Measurements from ENCODE around the gene RNU1-4.
"Not testable (repeated sequence)": the region's sequence is repeated elsewhere in the genome, so short reads cannot be mapped to it uniquely, and the experiment has no call there.

GRCh38 chr1:16755385-16755784 is 15.1 kb downstream of the RNU1-4 start:
- TF ChIP-seq CTCF, POLR2A, EP300 (IDR thresholded peaks at IDR 0.05): not testable (repeated sequence)
